Measurements from ENCODE around the gene MPPED1.

Gene MPPED1

DNA sequence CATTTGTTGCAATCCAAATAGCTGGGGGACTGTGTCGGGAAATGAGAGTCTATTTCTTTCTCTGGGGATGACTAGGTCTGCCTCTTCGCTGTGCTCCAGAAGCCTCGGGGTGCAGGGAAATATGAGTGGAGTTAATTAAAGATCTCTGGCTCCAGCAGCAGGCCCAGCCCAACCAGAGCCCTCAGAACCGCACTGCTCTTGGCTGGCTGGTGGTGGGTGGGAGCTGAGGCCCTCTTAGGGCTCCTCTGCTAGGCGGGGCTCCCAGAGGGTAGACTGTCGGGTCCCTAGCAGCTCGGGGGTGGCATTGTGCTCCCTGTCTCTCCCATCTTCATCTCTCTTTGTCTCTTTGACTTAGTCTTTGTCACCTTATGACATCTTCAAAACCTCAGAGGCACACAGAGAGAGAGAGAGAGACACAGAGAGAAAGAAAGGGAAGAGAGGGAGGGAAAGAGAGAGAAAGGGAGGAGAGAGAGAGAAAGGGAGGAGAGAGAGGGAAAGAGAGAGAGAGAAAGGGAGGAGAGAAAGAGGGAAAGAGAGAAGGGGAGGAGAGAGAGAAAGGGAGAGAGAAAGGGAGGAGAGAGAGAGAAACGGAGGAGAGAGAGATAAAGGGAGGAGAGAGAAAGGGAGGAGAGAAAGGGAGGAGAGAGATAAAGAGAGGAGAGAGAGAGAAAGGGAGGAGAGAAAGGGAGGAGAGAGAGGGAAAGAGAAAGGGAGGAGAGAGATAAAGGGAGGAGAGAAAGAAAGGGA is 20.2 kb downstream of the MPPED1 start:
- DNase-seq (ENCODE audit: low read depth), result no peak

DNA sequence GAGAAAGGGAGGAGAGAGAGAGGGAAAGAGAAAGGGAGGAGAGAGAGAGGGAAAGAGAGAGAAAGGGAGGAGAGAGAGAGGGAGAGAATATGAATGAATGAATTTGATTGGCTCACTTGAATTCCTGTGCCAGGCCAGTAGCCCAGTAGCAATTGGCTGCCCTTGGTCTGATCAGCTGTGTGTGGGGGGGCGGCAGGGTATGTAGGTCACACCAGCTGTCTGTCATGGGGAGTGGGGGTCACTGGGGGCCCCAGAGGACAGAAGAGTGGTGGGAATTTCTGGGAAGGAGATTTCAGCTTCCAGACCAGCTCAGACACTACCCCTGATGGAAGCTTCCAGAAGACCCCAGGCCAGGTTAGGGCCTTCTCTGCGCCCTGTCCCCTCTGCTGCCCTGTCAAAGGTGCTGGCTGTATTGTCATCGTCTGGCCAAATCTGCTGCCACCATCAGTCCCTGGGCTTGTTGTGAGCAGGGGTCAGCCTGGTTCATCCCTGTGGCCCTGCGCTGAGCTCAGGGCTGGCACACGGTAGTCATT is 21.1 kb downstream of the MPPED1 start:
- DNase-seq (ENCODE audit: low read depth), result no peak

DNA sequence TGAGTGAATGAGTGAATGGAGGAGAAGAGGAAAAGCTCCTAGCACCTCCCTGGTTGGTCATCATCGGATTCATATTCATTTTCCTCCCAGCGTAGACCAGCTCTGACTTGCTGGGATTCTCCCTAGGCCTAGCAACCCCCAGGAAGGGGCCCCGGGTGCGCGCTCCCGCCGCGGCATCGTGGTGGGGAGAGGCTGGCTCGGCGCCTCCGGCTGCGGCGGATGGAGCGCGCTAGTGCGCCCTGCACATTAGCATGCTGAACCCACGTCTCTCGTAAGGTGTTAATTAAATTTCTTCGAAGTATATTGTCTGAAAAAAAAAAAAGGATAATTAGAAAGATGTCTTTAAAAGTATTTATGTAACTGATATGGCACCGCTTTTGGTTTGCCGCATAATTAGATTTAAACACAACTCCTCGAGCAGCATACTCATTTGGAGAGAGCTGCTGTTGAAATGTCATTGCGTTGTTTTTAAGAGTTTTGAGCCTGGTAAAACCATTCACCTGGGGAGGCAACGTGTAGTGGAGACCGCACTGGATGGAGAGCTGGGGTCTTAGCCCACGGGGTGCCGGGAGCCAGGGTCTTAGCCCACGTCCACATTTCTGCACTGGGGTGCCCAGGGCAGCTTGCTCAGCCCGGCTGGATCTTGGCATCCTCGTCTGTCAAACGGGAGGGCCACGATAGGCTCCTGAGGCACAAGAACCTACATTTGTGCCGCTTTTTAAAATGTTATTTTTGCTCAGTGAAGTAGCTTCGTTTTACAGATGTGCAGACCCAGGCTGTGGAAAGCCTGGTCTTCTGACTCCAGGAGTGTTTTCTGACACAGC is 21.8 kb downstream of the MPPED1 start:
- no peak for DNase-seq (ENCODE audit: low read depth)

DNA sequence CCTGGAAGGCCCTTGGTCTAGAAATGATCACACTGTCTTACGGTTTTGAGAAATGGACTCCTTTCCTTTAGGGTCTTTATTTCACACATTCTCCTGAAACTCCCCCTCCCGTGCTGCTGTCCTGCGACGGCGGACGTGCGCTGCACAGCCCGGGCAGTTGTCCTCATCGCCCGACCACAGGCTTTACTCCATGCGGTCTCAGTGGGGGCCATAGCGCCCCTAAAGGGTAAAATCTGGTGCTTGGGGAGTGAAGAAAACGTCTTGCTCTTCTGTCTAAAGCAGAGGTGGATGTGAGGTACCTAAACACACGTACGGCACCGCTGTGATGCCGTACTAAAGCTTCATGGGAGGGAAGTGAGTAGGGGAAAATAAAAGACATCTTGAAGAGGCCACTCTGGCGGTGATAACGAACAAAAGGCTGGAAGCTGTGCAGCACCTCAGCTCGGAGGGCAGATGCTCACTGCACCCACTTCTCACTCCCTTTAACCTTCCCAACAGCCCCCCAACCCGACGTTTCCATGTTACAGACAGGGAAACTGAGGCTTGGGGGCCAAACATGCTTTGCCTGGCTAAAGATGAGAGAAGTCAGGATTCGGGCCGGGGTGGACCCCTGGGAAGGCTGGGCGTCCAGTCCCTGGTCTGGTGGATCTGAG is 22.6 kb downstream of the MPPED1 start:
- DNase-seq (ENCODE audit: low read depth), result no peak

DNA sequence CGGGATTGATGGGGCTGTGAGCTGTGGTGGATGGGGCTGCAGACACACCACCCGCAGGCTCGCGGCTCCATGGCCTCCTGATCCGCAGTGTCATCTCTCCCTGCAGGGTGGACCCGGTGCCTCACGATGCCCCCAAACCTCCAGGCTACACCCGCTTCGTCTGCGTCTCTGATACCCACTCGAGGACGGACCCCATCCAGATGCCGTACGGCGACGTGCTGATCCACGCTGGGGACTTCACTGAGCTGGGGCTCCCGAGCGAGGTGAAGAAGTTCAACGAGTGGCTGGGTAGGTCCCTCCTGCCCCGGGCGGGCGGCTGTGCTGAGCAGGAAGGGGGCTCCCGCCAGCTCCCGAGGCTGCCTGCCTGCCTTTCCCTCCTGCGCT is 23.1 kb downstream of the MPPED1 start:
- DNase-seq (ENCODE audit: low read depth), result no peak

DNA sequence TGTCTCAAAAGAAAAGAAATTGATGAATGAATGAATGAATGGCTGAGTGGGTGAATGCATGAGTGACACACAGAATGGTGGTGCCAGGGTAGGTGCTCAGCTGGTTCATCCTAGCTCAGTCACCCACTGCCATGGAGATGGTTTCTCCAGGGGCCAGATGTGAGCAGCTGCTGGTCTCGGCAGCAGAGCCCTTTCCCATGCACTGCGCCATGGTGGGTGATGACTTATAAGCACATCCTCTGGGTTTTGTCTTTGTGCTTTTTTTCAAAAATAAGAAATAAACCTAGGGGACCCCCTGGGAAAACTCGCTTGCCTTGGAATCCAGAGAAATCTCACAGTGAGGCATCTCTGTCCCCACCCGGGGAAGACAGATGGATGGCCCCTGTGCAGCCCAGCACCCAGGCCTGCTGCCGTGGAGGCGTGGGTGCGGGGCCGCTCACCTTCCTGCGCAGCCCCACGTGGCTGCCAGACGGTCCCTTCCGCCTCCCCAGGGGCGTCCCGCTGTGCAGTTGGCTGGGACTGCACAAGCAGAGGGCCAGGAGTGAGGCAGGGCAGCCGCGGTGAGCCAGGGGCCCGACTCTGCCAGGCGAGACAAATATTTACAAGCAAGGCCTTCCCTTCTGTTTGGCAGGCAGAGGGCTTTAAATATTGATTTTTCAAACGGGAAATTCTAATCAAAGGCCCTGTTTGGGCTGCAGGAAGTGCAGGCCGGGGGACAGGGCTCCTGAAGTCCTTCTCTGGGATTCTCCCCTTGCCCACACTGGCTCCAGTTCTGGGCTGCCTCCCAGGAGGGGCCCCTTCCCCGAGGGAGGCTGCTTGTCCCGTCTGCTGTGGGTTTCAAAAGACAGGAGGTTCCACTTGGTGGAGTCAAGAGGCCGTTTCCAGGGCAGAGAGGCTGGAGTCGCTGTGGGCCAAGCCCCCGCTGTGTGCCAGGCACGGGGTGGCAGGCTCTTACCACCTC is 24.3 kb downstream of the MPPED1 start:
- no peak for DNase-seq (ENCODE audit: low read depth)

DNA sequence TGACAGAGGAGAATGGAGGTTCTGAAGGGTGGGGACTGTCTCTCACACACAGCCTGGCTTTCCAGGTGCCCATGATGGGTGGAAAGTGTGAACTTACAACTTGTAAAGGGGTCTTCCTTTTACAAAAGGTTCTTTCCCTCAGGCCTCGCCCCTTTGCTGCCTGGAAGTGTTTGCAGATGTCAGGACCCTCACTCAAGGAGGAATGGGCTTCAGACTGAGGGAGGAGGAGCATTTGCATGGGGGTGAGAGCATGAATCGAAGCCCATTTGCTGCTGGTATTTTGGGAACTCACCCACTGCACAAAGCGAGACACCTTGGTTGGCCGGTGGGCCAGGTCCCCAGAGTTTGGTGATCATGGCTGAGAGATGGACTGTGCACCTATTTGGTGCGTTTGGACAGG is 25.1 kb downstream of the MPPED1 start:
- DNase-seq (ENCODE audit: low read depth), result no peak

DNA sequence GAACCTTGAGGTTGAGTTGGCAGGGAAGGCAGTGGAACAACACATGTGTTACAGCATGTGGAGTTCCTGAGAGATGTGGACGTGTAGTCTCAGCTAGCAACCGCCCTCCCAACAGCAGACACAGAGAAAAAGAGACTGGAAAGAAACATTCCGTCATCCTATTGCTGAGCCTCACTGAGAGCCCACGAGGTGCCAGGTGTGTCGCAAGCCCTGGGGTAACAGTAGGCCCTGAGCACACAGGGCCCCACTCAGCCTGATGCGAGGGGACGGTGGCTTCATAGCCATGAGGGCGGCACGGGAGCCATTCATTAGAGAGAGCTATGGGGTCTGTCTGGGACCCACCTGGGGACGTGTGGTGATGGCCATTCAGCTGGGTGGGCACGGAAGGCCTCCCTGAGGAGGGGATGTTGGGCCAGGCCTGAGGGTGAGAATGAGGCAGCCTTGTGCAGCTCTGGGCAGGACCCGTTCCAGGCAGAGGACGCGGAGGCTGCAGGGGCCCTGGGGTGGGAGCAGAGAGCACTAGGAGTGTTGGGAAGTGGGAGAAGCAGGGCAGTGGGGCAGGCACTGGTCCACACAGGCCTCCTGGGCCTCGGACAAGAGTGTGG is 26.2 kb downstream of the MPPED1 start:
- DNase-seq (ENCODE audit: low read depth), result no peak

DNA sequence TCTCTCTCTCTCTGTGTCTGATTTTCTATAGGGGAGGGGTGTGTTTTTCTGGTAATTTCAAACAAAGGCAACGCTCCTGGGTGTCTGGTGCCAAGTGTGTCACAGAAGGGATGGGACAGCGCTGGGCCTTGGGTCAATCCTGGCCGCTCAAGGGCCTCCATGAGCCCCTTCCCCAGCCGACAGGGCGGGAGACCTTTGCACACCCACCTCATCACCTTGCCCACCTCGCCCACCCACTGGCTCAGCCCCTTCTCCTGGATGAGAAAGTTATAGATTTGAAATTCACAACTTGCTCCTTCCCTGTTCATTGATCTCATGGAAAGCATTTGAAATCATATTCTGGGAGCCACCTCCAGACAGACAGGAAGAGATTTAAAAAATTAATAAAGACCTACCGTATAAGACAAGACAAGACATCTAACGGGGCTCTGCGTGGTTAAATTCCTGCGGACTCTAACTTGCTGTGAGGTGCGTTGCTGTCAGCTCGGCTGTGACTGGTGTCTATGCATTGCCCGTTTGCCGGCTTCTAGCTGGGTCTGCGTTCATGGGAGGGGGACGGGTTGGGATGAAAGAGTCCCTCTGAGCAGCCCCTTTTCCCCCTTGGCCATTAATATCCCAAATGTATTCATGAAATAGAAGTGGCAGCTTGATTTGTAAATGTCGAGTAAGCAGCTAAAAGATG is 27.0 kb downstream of the MPPED1 start:
- DNase-seq (ENCODE audit: low read depth), result no peak

DNA sequence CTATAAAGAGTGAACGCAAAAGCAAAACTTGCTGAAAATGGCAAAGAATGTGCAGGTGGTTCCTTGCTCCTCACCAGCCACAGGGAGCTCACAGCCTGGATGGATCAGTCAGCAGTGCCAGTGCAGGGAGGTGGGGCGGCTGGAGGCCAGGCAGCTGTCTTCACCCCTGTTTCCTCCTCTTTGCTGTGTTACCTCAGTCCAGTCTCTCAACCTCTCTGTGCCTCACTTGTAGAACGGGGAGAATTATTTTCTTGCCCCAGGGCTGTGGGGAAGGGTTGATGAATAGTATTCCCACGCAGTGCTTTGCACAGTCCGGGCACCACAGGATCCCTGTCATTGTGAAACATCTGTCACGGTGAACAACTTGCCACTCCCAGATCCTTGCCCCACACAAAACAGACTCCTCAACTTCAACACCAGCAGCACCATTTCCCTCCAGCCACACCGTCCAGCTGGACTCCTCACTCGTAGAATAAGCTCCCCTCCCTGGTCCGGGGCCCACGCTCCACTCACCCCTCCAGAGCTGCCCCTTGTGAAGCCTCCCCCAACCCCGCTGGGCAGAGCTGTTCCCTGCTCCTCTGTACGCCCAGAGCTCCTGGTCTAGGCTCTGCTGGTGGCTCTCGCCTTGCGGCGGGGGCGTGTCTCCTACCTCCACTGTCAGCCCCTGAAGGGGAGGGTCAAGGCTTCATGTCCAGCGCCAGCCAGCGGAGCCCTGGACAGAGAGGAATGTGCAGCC is 27.7 kb downstream of the MPPED1 start:
- no peak for DNase-seq (ENCODE audit: low read depth)

DNA sequence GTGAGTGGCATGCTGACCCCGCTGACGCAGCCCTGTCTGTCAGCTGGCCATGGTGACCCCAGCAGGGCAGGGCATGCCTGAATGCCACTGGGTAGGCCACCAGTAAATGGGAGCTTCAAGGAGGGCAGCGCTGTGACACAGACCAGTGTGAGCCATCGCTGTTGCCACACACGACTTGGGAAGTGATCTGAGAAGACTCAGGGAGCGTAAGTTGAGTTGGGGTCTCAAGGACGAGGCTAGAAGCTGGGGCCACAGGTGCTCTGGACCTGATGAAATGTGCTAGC is 28.2 kb downstream of the MPPED1 start:
- DNase-seq (ENCODE audit: low read depth), result no peak

DNA sequence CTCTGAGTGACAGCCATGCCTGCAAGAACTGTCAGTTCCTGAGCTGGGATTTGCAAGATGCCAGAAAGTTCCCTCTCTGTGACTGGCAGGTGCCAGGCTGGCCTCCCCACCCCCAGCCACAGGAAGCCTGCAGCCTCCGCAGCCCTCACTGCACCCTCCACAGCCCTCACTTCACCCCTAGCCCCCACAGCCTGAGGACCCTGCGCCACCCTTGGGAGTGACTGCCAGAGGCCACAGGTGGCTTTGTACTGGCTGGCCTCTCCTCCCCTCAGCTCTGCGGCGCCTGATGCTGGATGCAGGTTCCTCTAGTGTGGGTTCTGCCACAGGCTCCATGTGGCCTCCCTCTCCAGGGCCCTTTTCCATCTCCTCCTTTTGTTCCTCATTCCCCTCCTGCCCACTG is 28.7 kb downstream of the MPPED1 start:
- no peak for DNase-seq (ENCODE audit: low read depth)

DNA sequence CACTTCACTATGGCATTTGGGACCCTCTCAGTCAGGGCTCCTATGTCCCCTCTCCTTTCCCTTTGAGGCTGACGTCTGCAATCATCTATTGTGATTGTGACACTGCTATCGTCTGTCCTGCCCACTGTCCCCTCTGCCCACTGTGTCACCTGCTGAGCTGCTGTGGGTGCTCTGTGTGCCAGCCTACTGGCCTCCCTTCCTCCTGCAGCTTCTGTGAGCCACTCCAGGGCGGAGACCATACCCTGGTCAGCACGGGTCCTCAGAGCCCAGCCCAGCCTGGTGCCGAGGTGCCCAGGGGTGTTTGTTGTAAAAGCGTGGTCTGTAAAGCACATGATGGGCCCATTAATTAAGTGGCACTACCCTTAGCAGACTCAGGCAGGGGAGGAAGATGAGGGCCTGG is 29.4 kb downstream of the MPPED1 start:
- DNase-seq (ENCODE audit: low read depth), result no peak

DNA sequence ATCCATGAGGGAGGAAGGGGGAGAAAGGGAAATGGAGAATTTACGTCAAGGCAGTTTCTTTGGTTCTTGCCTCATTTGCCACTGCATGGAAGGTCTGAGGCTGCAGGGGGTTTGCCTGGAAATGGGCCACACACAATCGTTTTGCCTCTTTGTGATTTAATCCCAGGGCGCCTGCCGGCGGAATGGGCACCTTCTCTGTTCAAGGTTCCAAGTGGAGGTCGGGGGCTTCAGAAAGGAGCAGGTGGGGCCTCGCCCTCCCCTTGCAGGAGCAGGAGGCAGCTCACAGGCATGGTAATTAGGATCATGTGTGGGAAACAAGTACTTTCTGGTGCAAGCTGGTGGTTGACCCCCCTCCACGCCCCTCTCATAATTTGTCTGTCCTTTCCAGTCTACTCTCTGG is 29.9 kb downstream of the MPPED1 start:
- DNase-seq (ENCODE audit: low read depth), result no peak

DNA sequence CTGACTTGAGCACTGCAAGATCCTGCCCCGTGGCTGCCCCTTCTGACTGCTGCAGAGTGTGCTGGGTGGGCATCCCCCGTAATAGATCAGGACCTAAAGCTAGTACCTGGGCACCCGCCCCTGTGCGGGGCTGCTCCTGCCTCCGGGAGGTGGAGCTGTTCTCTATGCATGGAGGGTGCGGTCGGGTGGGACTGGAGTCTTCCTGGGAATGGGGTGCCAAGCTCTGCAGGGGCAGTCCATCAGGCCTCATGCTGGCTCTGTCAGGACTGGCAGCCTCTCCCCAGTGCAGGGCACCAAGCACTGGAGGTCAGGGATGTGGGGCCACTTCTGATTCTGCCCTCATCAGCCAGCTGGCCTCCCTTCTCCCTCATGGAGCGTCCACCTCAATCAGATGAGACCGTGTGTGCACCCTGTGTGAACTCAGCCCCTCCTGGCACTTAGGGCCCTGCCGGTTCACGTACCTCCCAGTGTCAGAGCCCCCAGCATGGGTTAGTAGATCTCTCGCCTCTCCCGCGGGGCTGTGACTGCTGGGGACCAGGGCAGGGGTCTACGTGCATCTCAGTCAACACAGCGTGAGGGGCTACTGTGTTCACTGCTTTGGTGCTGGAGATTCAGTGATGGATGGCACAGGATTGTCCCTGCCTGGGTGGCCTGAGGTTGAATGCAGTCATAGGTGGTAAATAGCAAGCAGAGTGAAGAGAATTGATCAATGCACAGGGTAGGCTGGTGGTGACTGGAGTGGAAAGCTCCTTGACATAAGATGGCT is 30.8 kb downstream of the MPPED1 start:
- DNase-seq (ENCODE audit: low read depth), result no peak

DNA sequence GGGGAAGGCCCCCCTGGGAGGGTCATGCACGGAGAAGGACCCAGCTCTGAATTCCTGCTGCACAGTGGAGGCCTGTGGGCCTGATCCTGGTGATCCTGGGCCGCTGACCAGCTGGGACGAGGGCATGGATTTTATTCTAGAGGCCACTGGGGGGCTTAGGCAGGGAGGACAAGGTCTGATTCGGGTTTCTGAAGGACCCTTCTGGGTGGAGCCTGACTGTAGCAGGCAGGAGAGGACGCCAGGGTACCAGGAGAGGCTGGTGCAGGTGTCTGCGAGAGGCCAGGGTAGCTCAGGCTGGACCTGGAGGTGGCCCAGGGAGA is 31.3 kb downstream of the MPPED1 start:
- no peak for DNase-seq (ENCODE audit: low read depth)

DNA sequence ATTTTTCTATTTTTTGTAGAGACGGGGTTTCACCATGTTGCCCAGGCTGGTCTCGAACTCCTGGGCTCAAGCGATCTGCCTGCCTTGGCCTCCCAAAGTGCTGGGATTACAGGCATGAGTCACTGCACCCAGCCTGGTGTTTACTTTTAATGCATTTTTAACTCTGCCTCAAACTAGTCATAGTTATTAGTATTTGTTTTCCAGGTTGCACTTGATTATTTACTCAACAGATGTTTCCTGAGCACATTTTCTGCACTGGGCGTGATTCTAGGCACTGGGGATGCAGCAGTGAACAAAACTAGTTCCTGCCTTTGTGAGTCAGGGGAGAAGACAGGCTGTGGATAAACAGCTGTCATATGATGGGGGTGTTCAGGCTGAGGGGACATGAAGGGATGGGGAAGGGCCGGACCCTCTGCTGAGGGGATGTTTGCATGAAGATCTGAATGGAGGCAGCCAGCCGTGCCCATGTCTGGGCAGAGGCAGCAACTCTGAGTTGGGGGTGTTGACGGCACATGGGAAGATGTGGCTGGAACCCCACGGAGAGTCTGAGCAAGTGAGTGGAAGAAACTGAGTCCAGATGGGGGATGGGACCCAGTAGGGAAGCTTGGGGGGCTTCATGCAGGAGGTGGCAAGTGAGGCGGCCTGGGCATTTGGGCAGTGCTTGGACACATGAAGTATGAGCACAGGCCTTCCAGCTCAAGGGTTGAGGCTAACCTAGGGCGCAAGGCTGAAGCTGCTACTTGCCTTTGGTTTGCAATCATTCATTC is 34.4 kb downstream of the MPPED1 start:
- DNase-seq (ENCODE audit: low read depth), result no peak

DNA sequence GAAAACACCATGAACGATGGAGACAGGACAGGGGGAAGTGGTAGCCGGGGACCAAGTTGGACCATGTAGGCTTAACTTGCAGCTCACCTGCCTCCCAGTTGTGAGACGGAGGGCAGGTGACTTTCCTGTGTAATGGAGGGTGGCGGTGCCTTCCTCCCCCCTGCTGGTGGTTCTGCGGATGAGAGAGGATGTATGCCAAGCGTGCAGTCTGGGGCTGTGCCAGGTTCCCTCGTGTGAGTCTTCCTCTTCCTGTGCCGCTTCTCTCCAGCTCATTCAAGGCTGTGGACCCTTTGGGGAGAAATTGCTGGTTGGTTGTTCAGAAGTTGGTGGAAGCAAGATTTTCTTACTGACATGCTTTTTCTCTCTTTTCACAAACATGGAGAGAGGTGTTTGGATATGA is 35.1 kb downstream of the MPPED1 start:
- no peak for DNase-seq (ENCODE audit: low read depth)

DNA sequence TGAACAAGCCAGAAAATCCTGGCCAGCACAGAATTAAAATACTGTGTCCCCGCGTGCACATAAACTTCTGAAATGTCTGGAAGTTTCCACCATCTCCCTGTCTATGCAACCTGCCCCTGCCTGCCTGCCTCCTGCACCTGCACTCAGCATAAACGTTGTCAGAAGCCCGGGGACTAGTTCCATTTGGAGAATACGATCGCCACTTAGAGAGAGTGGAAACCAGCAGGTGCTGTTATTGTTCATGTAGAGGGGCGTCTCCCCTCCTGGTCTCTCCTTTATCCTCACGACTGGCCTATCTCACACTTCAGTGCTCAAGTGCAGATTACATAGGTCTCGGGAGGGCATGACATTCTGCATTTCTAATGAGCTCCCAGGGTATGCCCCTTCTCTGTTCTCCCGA is 35.6 kb downstream of the MPPED1 start:
- DNase-seq (ENCODE audit: low read depth), result no peak

Measured in T-helper 22 cell (primary cell).